Neutrophil (primary cell): ENCODE data around the gene HEATR5B.

Source experiments
- H3K27ac ChIP-seq: fragments of 200-600 bp; sonication (generic); 2 replicates; pipeline ENCODE4 v1.5.1; 2016; ENCODE audit warnings: mild to moderate bottlenecking, moderate library complexity
- H3K27me3 ChIP-seq: fragments of 200-600 bp; sonication (generic); 2 replicates; pipeline ENCODE4 v1.6.0; 2016; ENCODE audit warnings: mild to moderate bottlenecking
- H3K36me3 ChIP-seq: fragments of 200-600 bp; sonication (generic); 2 replicates; pipeline ENCODE4 v1.5.1; 2017
- H3K4me1 ChIP-seq, 2 experiments: fragments of 200-600 bp in 1 of 2; sonication (generic) in 1 of 2; 1 replicate in 1 of 2; 2 replicates in 1 of 2; pipeline versions ENCODE4 v1.5.1 to v1.6.1; 2013 to 2016; ENCODE audit warnings: low read depth in 1 of 2, low read length in 1 of 2, mild to moderate bottlenecking in 1 of 2, moderate library complexity in 1 of 2; ENCODE audit not compliant: control insufficient read depth in 1 of 2, insufficient read depth in 1 of 2
- H3K4me3 ChIP-seq, 2 experiments: fragments of 200-600 bp in 1 of 2; sonication (generic) in 1 of 2; 1 replicate in 1 of 2; 2 replicates in 1 of 2; pipeline ENCODE4 v1.5.1; 2013 to 2016; ENCODE audit warnings: low read depth in 1 of 2, low read length in 1 of 2, mild to moderate bottlenecking in 1 of 2, moderate library complexity in 1 of 2
- H3K9me3 ChIP-seq: fragments of 200-600 bp; sonication (generic); 2 replicates; pipeline ENCODE4 v1.5.1; 2016
- TF ChIP-seq, protein P1 (sequence below): fragments of 200-600 bp; sonication (generic); IDR thresholded peaks from 2 replicates; pipeline ENCODE4 v1.5.1; 2016; ENCODE audit warnings: antibody characterized with exemption

Gene HEATR5B

GRCh38 chr2:36963734-36964133, 120.4 kb downstream of the HEATR5B start:
- no peaks in the 10 kb centered on the region for H3K36me3 ChIP-seq
- TF ChIP-seq, protein P1, sequence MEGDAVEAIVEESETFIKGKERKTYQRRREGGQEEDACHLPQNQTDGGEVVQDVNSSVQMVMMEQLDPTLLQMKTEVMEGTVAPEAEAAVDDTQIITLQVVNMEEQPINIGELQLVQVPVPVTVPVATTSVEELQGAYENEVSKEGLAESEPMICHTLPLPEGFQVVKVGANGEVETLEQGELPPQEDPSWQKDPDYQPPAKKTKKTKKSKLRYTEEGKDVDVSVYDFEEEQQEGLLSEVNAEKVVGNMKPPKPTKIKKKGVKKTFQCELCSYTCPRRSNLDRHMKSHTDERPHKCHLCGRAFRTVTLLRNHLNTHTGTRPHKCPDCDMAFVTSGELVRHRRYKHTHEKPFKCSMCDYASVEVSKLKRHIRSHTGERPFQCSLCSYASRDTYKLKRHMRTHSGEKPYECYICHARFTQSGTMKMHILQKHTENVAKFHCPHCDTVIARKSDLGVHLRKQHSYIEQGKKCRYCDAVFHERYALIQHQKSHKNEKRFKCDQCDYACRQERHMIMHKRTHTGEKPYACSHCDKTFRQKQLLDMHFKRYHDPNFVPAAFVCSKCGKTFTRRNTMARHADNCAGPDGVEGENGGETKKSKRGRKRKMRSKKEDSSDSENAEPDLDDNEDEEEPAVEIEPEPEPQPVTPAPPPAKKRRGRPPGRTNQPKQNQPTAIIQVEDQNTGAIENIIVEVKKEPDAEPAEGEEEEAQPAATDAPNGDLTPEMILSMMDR: no peak
- no peak overlapping the region for H3K27ac ChIP-seq
- H3K9me3 ChIP-seq: no peaks in the 10 kb centered on the region
- H3K27me3 ChIP-seq: no peaks in the 10 kb centered on the region
- no peak overlapping the region for H3K4me3 ChIP-seq
- peaks cover 36% of the 10 kb centered on the region in 2 experiments for H3K4me1 ChIP-seq

DNA sequence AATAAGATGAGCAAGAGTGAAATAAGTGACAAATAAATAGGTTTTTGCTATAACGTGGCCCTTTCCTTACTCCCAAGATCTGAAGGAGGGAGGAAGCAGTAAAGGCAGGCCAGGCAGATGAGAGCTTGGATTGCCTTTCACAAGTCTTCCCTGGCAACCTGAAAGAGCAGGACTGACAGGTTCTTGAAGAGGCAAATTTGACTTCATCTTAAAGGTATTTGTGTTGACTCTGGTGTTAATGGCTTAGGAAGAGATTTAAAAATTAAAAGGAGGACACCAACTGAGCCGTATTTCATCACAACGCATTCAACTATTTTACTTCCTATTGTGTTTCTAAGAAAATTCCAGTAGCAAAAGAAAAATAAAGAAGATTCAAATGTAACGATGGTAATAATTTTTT, 121.1 kb downstream of the HEATR5B start:
- no peak overlapping the region for H3K27ac ChIP-seq

DNA sequence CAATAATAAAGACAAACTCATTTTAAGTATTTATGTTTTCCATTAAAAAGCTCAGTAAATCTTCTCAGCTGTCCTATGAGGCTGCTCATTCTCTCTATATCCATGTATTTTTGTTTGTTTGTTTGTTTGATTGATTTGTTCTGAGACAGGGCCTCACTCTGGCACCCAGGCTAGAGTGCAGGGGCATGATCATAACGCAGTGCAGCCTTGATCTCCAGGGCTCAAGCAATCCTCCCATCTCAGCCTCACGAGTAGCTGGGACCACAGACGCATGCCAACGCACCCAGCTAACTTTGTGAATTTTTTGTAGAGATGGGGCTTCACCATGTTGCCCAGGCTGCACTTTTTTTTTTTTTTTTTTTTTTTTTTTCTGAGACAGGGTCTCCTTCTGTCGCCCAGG, 123.4 kb downstream of the HEATR5B start:
- Histone ChIP-seq H3K4me3 (no peak overlapping the region), H3K27ac (no peak overlapping the region), H3K27me3 (no peaks in the 10 kb centered on the region), H3K9me3 (no peaks in the 10 kb centered on the region), H3K36me3 (no peaks in the 10 kb centered on the region), H3K4me1 (peaks cover 24 to 26% of the 10 kb centered on the region in 2 experiments)
- TF ChIP-seq, protein P1: no peak

More for the DNA sequence above, 121.1 kb downstream of the HEATR5B start:
- Histone ChIP-seq H3K9me3 (no peaks in the 10 kb centered on the region), H3K36me3 (no peaks in the 10 kb centered on the region), H3K4me3 (no peak overlapping the region), H3K27me3 (no peaks in the 10 kb centered on the region), H3K4me1 (peaks cover 36% of the 10 kb centered on the region in 2 experiments)
- TF ChIP-seq, protein P1: no peak

DNA sequence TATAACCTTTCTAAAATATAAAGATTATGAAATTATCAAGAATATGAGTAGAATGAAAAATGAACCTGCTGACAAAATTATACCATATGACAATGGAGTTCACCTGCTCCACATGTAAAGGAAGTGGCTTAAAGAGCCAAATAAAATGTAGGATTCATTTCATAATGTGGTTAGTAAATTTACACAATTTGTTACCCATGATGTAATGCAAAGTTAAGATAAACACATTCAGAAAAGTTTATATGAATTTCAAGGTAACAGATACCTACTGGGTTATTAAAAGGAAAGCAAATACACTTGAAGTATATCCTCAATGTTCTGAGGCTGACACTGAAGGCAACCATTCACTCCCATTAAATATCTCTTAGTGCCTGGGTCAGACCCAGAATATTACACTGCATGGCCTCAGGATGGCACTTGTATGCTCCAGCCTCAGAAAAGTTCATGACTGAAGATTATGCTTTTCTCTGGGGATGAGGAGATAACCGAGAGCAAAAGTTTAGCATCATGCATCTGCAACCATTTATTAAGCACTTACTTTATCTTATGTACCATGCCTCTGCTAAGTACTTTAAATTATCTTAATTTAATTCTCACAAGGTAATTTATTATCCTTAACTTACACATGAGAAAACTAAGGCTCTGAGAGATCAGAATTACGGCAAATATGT, 124.0 kb downstream of the HEATR5B start:
- no peak overlapping the region for H3K27ac ChIP-seq
- no peak overlapping the region for H3K4me3 ChIP-seq
- H3K36me3 ChIP-seq: no peaks in the 10 kb centered on the region
- H3K4me1 ChIP-seq: peaks cover 18 to 19% of the 10 kb centered on the region in 2 experiments
- TF ChIP-seq, protein P1: no peak
- H3K27me3 ChIP-seq: no peaks in the 10 kb centered on the region
- H3K9me3 ChIP-seq: no peaks in the 10 kb centered on the region

GRCh38 chr2:36954977-36955607, 129.1 kb downstream of the HEATR5B start:
- H3K9me3 ChIP-seq: no peaks in the 10 kb centered on the region

More at GRCh38 chr2:36954977-36955607, 129.1 kb downstream of the HEATR5B start:
- H3K36me3 ChIP-seq: no peaks in the 10 kb centered on the region
- TF ChIP-seq, protein P1: no peak
- no peak overlapping the region for H3K4me3 ChIP-seq
- H3K27me3 ChIP-seq: no peaks in the 10 kb centered on the region
- H3K27ac ChIP-seq: no peak overlapping the region
- H3K4me1 ChIP-seq: peaks cover 6 to 7% of the 10 kb centered on the region in 2 experiments
